Measurements from ENCODE around the gene ZFAND3. TPM values are rescaled to one million over a fixed set of nuclear protein-coding genes. Genes with fewer than 3 reads are reported as not detected.

The ZFAND3 gene
- total and polyA plus RNA-seq, 10 of the 15 experiments (the other 5 are each of a cell fraction or from before 2014, with no cell fraction given): 0.90 to 34.4 (median 16.3) TPM

- TF ChIP-seq PKNOX1 (IDR thresholded peaks at IDR 0.05) (no peak), BRCA1 (IDR thresholded peaks at IDR 0.05; ENCODE audit: low read depth, low read length) (no peak), POLR2A (IDR thresholded peaks at IDR 0.05; ENCODE audit: low read depth, low read length) (no peak), SMAD1 (IDR thresholded peaks at IDR 0.05; ENCODE audit: low read depth, partially characterized antibody) (no peak), NR2C2 (IDR thresholded peaks at IDR 0.05; ENCODE audit: borderline replicate concordance, control insufficient read depth, insufficient read length, low read depth) (no peak), SIN3A (IDR thresholded peaks at IDR 0.05; ENCODE audit: low read depth, low read length) (no peak), BMI1 (IDR thresholded peaks at IDR 0.05; ENCODE audit: borderline replicate concordance) (no peak), NFYB (IDR thresholded peaks at IDR 0.05; ENCODE audit: insufficient read depth, low read depth, low read length) (no peak), ZBTB4 (CRISPR knock-in tag; IDR thresholded peaks at IDR 0.05) (no peak), EED (IDR thresholded peaks at IDR 0.05; ENCODE audit: low read depth) (no peak), SPI1 (IDR thresholded peaks at IDR 0.05; ENCODE audit: borderline replicate concordance, insufficient read depth, low read depth, low read length) (no peak), SRF (IDR thresholded peaks at IDR 0.05; ENCODE audit: low read depth in 2 of 2, low read length in 2 of 2) (no peak), SMAD5 (IDR thresholded peaks at IDR 0.05; ENCODE audit: low read depth) (no peak), CBX3 (IDR thresholded peaks at IDR 0.05; ENCODE audit: borderline replicate concordance, low read depth) (no peak), KDM1A (IDR thresholded peaks at IDR 0.05; ENCODE audit: borderline replicate concordance) (no peak), RELA (IDR thresholded peaks at IDR 0.05; ENCODE audit: borderline replicate concordance, partially characterized antibody) (no peak), SIX5 (IDR thresholded peaks at IDR 0.05; ENCODE audit: low read depth, low read length, severe bottlenecking) (no peak), BCLAF1 (IDR thresholded peaks at IDR 0.05) (no peak), MYC (IDR thresholded peaks at IDR 0.05; ENCODE audit: insufficient read depth, insufficient read length, insufficient replicate concordance, low read length, severe bottlenecking) (no peak)
- ChIA-PET SMC1A (ENCODE audit: uncharacterized antibody, unreplicated experiment) (interaction anchor here (0.6 to 1.6 kb wide), 4 partner anchors 8 to 116 kb away, joined by 3 to 4 read pairs (median 4); no protein-coding TSS in a partner anchor), POLR2A (no interaction called here), CTCF (interaction anchor here (1.0 kb wide), 1 partner anchor 9 kb away, joined by 3 read pairs; no protein-coding TSS in a partner anchor), RAD21 (ENCODE audit: unreplicated experiment) (no interaction called here)
- Histone ChIP-seq H3K27ac (ENCODE audit: control insufficient read depth, insufficient read depth) (no peak overlapping the region), H2AFZ (ENCODE audit: control insufficient read depth, low read depth, low read length) (no peak overlapping the region), H3K9ac (ENCODE audit: control insufficient read depth, insufficient read depth, low read length) (no peak overlapping the region), H4K20me1 (ENCODE audit: control insufficient read depth, insufficient read depth) (no peaks in the 10 kb centered on the region), H3K9me3 (replicated peaks; ENCODE audit: control insufficient read depth, insufficient read depth, low read length) (peaks cover 5% of the 10 kb centered on the region; the same call in 2 of the 3 replicates), H3K4me1 (ENCODE audit: control insufficient read depth, insufficient read depth, low read length) (peaks cover 14% of the 10 kb centered on the region), H3K27me3 (replicated peaks in 1 of 2; ENCODE audit: control insufficient read depth in 2 of 2, insufficient read depth in 2 of 2, low read length in 1 of 2) (no peaks in the 10 kb centered on the region), H3K79me2 (ENCODE audit: control insufficient read depth, insufficient read depth, low read length) (peaks cover 82% of the 10 kb centered on the region), H3K4me3 (no peak overlapping the region), H3K36me3 (ENCODE audit: control insufficient read depth in 2 of 2, insufficient read depth in 2 of 2, low read length in 1 of 2) (peaks cover 0 to 5% of the 10 kb centered on the region in 2 experiments; a peak in 2 of 4 replicates), H3K4me2 (ENCODE audit: control insufficient read depth, insufficient read depth) (no peak overlapping the region)
- in situ Hi-C loops (cut with MboI): no loop called here
- FAIRE-seq: no peak
- no peak for DNase-seq (ENCODE audit: low read depth, low spot score)
- WGBS (ENCODE audit: insufficient coverage, insufficient replicate concordance, low lambda C conversion rate, missing lambda C conversion rate): 100% methylated on average over 2 of the region's 2 CpGs
- intact Hi-C loops (cut with micrococcal nuclease; ENCODE audit: unreplicated experiment): no loop called here
- no TSS peak for BruUV-seq (replicated peaks)
- no peak for ATAC-seq
Measured at GRCh38 chr6:37872373-37872745, 52.8 kb downstream of the ZFAND3 start.
